ENCODE data around the gene SSTR1.

The SSTR1 gene

DNA sequence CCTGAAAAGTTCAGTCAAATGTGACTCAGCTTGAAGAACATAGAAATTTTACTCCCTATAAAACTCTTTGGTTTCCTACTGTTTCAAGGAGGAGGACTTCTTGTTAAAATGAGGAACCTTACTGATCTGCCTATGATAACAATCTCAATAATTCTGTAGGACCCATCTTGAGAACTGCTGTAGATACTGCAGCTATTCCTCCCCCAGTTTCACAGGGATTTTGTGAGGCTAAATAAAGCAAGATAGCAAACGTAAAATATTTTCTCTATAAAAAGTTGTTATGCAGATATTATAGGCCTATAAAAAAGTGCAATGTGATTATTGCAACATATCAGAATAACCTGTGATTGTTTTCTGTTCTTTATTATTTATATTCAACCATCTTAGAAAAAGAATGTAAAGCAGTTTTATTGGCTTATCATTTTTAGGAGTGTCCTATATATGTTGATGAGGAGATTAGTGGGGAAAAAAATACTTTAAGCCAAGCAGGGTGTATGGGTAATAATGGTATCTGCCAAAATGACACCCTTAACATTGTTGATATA is 36.1 kb downstream of the SSTR1 start:
- DNase-seq = no peak

- peak; percentile 13 for DNase-seq
These were observed 40.8 kb downstream of the SSTR1 start for GRCh38 chr14:38248321-38249028.

- DNase-seq = no peak
These were observed 42.6 kb downstream of the SSTR1 start for GRCh38 chr14:38250331-38250730.

DNA sequence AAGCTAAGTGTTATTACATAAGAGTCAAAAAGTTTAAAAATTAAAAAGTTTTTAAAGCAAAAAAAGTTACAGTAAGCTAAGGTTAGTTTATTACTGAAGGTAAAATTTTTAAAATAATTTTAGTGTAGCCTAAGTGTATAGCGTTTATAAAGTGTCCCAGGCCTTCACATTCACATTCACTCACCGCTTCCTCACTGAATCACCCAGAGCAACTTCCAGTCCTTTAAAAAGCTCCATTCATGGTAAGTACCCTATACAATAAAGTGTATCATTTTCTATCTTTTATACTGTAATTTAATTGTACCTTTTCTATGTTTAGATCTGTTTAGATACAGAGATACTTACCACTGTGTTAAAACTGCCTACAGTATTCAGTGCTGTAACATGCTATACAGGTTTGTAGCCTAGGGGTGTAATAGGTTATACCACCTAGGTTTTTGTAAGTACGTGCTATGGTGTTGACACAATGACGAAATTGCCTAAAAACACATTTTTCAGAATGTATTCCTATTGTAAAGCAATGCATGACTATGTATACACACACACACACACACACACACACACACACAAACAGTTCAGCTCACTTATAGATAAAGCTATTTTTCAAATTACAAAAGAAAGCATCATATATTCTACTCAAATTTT is 44.5 kb downstream of the SSTR1 start:
- DNase-seq = no peak

DNA sequence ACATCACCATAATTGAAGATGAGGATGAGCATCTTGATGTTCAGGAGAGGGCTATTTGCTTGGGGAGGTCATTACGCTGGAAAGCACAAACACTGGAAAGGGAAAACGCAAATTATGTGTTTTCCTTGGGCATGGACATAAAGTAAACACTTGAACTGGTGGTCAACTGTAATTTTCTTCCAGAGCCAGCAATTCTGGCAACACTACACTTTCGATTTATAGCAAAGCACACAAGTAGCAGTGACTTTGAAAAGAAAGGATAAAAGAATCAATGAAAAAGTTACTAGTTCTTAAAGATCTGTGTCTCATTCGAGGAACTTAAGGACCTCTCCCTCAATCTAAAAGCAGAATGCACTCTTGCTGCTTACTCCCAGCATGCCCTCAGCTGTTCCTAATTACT is 46.0 kb downstream of the SSTR1 start:
- DNase-seq = no peak

DNA sequence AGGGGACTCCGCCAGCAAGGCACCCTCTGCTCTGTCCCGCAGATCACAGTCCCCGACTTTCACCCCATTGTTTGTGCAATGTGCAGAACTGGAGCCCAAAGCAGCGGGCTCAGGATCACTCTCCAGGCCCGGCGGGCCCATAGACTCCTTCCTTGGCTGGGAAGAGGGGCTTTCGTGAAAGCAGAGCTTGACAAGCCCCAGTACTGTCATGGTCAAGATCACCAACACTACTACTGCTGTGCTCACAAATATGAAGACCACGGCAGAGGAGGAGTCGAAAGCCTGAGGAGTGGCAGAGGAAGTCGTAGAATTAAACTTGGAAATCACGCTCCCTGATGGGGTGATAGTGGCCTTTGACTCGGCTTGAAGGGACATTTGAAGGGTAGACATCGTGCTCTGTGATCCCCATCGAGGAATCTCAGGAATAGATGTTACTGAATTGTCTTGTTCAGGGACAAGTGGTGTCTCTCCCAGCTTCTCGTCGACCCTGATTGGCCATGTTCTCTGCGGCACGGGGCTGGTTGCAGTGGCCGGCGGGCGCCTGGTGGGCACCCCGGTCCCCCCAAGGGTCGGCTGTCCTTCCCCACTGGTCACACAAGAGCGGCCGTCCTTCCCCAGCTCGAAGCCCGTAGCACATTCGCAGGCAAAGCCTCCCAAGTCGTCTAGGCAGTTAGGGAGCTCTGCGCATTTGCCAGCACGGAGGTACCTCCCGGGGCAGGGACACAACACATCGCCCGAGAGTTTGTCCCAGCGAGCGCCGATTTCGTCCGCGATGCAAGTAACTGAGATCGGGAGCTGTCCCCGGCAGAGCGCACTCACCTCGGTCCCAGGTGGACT is 47.1 kb downstream of the SSTR1 start:
- peak; percentile 38 for DNase-seq

- DNase-seq = no peak
These were observed 47.6 kb downstream of the SSTR1 start for GRCh38 chr14:38255408-38255672.

- DNase-seq = no peak
These were observed 48.2 kb downstream of the SSTR1 start, which contains the start of gene CLEC14A for GRCh38 chr14:38255673-38256532. TSS of gene CLEC14A (minus strand) at chr14:38256093. CDS start at chr14:38256022, 71 bp downstream.

- no peak for DNase-seq
These were observed 48.8 kb downstream of the SSTR1 start for GRCh38 chr14:38256533-38256840.

GRCh38 chr14:38257507-38257906 is 49.8 kb downstream of the SSTR1 start:
- peak; percentile 18 for DNase-seq

GRCh38 chr14:38261620-38262019 is 53.9 kb downstream of the SSTR1 start:
- no peak for DNase-seq

Measured in EL (cell line).